Fibroblast of skin of right biceps (primary cell): ENCODE measurements around the gene ANGPTL1.

Experiments
- DNase-seq: peaks from one replicate; pipeline ENCODE4 v3.0.0-alpha.2; 2013

ANGPTL1 gene

GRCh38 chr1:178870944-178871343, at the start of gene ANGPTL1:
Gene ANGPTL1, minus strand, starts transcription at chr1:178871077. Its CDS starts 5,301 bp downstream, at chr1:178865776.
- peak; percentile 24 for DNase-seq

DNA sequence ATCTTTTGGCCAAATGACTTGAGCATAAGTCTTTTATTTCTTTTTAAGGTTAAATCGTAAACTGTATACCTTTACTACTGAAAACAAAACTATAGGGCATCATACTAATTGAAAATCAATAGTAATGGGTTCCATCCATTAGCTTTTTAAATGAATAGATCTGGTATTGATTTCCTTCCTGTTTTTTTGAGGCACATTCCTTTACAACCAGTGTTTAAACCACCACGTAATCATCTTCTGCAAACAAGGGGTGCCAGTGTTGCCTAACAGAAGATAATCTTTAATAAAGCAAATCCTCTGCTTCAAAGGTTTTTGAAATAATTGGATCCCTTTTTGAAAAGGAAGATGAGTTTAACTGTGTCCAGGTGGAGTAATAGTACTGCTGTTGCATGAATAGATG, 48.7 kb upstream of the ANGPTL1 start:
- DNase-seq = no peak

GRCh38 chr1:178918955-178919354, 48.1 kb upstream of the ANGPTL1 start:
- no peak for DNase-seq

DNA sequence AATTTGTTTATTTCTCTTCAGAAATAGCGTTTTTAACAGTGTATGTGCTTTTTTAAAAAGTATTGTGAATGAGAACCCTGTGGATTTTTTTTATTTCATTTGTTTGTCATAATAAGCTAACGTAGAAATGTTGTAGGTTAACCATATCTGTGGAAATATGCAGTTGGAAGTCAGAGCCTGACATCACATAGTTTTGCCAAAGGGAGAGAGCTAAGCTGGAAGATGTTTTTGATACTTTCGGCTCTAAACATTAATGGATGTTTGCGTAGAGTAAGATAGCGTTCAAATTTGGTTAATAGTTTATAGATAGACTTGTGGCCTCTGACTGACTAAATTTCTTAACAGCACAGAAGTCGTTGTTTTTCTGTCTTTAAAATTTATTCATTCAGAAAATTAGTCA, 47.4 kb upstream of the ANGPTL1 start:
- no peak for DNase-seq

DNA sequence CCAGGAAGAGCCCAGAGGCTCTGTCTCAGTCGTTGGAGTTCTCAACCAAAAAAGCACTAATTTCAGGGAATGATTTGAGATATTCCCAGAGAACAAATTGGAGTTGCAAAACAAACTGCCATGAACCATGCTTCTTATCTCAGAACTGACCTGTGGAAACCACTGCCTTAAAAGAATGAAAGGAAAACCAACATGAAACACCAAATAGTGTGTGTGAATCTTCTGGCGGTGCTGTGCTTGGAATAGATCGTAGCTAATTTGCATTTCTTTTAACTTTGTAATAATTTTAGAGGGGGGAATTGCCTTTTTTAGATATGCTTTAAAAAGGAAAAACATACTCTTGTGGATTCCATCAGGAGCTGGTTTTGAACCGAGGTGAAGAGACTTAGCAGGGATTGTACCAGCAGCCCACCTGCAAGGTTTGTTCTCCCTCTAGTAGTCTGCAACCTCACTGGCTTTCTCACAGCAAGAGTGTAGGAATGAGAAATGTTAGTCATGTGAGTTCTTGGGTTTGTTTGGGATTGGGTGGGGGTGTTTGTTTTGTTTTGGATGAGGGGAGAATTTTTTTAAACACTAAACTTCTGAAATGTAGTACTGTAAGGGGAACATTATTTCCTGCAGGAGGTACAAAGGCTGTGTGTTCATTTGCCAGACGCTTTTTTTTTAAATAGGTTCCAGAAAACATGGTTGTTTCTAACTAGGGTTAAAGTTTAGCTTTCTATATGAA, 45.7 kb upstream of the ANGPTL1 start:
- DNase-seq = no peak

DNA sequence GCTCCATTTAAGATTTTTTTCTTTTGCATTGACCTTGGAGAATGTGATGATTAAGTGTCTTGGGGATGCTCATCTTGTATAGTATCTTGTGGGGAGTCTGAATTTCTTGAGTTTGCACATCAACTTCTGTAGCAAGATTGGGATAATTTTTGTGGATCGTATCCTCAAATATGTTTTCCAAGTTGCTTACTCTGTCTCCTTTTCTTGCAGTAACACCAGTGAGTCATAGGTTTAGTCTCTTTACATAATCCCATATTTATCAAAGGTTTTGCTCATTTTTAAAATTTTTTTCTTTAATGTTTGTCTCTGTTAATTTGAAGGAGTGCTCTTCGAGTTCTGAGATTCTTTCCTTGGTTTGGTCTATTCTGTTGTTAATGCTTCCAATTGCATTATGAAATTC, 41.7 kb upstream of the ANGPTL1 start:
- DNase-seq = no peak

- DNase-seq = no peak
Measured at GRCh38 chr1:178910023-178910422, 39.1 kb upstream of the ANGPTL1 start.

DNA sequence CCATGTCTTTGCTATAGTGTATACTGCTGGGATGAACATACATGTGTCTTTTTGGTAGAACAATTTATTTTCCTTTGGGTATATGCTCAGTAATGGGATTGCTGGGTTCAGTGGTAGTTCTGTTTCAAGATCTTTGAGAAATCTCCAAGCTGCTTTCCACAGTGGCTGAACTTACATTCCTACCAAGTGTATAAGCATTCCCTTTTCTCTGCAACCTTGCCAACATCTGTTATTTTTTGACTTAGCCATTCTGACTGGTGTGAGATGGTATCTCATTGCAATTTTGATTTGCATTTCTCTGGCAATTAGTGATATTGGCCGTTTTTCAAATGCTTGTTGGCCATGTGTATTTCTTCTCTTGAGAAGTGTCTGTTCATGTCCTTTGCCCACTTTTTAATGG, 37.5 kb upstream of the ANGPTL1 start:
- DNase-seq = peak; percentile 70

GRCh38 chr1:178901482-178902125, 30.7 kb upstream of the ANGPTL1 start:
- no peak for DNase-seq

- no peak for DNase-seq
Measured at GRCh38 chr1:178899402-178899801, 28.5 kb upstream of the ANGPTL1 start.

GRCh38 chr1:178898401-178898800, 27.5 kb upstream of the ANGPTL1 start:
- no peak for DNase-seq

DNA sequence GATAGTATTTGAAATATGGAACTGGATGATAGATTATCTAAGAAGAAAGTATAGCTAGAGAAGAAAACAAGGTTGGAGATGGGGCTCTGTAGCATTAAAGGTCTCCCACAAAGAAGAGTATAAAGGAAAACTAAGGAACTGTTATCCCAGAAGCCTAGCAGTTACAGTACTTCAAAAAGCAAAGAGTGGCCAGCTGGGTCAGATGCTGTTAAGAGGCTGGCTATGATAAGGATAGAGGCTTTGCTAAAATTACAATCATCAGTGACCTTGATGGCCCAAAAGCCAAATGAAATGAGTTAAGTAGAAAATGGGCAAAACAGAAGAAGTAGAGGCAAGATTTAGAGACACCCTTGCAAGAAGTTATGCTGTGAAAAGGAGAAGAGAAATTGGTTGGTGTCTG, 25.1 kb upstream of the ANGPTL1 start:
- no peak for DNase-seq

DNA sequence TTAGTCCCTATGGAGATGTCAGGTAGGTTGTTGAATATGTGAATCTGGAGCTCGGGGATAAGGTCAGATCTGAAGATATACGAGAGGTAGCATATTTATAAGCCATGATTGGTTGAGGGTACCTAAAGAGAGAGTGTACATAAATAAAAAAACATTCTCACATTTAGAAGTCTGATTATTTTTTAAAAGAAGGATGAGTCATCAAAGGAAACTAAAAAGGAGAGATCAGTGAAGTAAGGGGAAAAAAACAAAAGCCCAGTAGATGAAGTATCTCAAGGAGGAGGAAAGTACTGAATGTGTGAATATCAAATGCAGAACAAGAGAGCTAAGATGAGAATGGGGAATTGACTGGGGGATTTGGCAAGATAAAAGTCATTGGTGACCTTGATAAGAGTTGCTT, 15.7 kb upstream of the ANGPTL1 start:
- no peak for DNase-seq

DNA sequence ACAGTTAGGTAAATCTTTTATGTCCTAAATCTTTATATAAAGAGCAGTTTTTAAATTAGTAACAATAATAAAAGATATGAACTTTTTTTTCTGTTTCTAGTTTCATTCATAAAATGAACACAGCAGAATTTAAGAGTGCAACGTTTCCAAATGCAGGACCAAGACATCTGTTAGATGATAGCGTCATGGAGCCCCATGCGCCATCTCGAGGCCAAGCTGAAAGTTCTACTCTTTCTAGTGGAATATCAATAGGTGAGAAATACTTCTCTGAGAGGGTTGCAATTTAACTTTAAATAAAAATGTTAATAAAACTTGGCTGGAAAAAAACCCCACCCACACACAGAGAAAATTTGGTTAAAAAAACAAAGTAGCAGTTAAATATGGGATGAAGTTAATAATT, 15.0 kb upstream of the ANGPTL1 start:
- DNase-seq = no peak

GRCh38 chr1:178881950-178882349, 11.1 kb upstream of the ANGPTL1 start:
- DNase-seq = no peak

- DNase-seq = no peak
Measured at GRCh38 chr1:178877896-178878295, 7.0 kb upstream of the ANGPTL1 start.

DNA sequence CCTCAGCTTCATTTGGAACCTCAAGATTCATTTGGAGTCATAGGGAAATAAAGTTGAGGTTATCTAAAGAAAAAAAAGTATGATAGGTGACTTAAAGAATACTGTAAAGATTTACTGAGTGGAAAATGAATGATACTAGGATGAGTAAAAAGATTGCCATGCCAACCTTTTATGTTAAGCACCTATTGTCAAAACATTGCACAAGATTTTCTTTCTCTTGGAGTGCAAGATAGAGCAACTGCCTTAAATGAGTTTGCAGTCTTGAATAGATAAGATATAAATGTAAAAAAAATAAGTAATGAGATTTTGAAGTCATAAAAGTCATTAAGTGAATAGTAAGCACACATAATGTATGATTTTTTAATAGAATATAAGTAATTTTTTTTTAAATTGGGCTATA, 5.1 kb upstream of the ANGPTL1 start:
- no peak for DNase-seq

- DNase-seq = no peak
Measured at GRCh38 chr1:178874966-178875365, 4.1 kb upstream of the ANGPTL1 start.

- DNase-seq = no peak
Measured at GRCh38 chr1:178871551-178872320, 859 bp upstream of the ANGPTL1 start.

GRCh38 chr1:178870221-178870620, 656 bp downstream of the ANGPTL1 start:
- no peak for DNase-seq

GRCh38 chr1:178869119-178869697, 1.7 kb downstream of the ANGPTL1 start:
- DNase-seq = peak; percentile 59

- DNase-seq = no peak
Measured at GRCh38 chr1:178868706-178869105, 2.2 kb downstream of the ANGPTL1 start.

GRCh38 chr1:178867670-178868069, 3.2 kb downstream of the ANGPTL1 start:
- DNase-seq = no peak

DNA sequence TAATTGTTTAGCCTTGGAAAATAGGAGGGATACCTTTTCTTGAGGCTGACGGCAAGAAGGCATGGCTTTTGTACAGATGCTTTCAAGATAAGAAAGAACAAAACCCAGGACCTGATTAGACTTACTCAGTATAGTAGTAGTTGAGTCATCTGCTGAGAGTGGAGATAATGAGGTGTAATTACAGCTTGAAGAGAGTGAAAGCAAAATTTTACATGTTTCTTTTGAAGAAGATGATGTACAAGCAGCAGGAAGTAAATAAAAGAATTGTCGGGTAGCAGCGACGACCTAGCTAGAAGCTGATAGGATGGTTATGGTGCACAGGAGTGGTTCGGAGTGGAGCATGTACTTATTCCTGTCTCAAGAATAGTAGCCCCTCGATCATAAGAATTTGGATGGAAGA, 6.6 kb downstream of the ANGPTL1 start:
- no peak for DNase-seq
